GM19438 (cell line): Measurements from ENCODE around the gene VENTX.
A peak's percentile ranks its signal among the peaks of the same experiment; 100 is the strongest.
"Not testable (repeated sequence)": the region's sequence is repeated elsewhere in the genome, so short reads cannot be mapped to it uniquely, and the experiment has no call there.

ENCODE experiments used
- ATAC-seq: cut with Tn5 transposase; IDR thresholded peaks from one replicate; pipeline ENCODE4 v1.9.1; 2021; ENCODE audit warnings: low read depth; ENCODE audit not compliant: unreplicated experiment

The VENTX gene

DNA sequence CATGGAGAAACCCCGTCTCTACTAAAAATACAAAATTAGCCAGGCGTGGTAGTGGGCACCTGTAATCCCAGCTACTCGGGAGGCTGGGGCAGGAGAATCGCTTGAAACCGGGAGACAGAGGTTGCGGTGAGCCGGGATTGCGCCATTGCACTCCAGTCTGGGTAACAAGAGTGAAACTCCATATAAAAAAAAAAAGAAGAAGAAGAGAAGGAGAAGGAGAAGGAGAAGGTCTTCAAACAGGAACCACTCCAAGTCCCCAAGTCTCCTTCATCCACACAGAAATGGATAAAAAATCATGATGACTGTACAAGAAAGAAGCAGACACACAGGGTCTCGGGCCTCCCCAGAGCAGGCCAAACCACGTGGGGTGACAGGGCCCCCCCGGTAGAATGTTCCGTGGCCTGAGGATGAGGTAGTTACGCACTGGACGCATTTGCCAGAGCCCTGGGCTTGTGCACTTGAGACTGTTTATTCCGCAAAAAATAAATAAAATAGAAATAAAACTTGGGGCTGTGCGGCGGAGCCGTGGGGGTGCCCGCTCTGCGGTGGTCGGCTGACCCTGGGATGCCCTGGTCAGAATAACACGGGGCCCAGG is 15.8 kb downstream of the VENTX start:
- ATAC-seq: no peak

DNA sequence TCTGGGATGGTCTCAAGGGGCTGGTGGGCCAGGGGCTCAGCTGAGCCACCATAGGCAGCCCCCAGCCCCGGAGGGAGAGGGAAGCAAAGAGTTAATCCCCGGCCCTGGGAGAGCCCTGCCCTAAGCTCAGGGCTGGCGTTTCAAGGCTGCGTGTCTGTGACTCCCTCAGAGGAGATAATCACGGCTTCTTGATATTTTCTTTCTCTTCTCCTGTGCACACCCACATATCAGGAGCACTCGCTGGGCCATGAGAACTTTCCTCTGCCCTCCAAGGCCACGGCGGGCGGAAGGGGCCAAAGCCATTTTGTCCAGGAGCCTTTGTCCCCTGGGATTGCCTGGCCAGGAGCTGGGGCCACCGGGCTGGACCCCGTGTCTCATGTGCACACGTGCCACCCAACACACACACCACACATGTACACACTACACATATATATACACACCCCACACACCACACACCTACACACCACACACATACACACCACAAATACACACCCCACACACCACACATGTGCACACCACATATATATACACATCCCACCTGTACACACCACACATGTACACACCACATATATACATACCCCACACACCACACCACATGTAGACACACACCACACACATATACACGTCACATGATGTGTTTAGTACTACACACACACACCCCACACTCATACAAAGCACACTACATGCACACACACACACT is 16.9 kb downstream of the VENTX start:
- no peak for ATAC-seq

DNA sequence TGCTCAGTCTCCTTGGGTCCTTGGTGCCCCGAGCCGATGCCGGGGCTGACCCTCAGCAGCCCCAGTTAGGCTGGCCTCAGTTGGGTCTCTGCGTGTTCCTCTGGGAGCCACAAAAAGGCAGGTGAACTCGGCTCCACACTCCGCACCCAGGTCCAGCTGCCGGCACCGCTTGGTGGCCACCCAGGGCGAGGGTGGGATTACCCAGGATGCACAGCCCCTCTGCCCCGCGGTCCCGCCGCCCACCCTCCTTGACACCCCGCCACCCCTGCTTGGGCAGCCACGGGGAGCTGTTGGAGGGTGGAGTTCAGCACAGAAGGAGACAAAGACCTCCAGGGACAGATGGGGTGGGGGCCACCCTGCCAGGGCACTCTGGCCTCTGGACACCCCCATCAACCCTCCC is 17.7 kb downstream of the VENTX start:
- ATAC-seq: no peak

DNA sequence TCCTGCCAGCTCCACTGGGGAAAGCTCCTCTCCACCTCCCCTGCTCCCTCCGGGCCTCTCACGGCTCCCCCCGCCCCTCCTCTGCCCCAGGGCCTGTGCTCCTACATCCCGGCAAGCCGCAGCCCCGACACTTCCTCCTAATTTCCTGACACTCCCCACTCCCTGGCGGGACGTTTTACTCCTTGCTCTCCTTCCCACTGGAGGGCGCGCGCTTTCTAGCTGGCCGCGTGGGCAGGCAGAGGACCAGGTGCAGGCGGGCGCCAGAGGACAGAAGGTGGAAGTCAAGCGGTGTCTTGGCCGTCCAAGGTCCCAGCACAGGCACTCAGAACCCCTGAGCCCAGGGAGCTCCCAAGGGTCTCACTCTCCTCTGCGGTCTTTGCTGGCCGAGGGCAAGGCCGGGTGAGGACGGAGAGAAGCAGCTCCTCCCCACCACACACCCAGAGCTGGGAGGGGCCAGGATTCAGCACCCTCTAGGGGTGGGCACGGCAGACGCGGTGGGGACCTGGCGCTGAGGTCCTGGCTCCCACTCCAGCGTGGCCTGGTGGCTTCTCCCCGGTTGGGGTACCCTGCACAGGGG is 19.9 kb downstream of the VENTX start:
- peak; percentile 9 for ATAC-seq

DNA sequence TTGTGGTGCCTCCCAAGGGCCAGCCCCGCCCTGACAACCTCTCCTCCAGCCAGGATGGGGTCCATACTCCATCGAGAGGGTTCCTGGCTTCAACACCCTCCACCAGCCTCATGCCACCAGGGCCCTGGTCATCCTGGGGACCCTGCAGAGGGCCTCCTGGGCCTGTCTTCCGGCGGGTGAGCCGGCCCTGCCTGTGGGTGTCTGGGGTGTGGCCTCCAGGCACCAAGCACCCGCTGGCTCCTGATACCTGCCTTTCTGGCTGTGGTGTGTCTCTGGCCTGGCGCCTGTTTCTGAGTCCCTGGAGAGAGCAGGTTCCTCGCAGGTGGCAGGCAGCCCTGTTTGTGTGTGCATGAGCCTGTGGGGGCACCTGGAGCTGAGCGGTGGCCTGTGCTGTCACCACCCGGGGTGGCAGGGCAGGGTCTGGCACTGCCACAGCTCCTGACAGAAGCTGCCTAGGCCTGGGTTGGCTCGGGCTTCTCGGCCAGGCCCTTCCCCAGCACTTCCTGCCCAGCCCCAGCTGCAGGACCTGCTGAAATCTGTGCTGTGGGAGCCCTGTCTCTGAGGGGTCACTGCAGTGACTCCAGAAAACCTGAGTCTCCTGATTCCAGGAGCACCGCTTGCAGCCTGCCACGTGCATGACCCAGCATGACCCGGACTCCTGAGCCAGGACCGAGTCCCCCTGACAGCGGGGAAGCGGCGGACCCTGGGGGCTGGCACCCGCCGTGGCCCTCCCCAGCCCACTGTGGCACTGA is 20.6 kb downstream of the VENTX start:
- peak; percentile 24 for ATAC-seq

DNA sequence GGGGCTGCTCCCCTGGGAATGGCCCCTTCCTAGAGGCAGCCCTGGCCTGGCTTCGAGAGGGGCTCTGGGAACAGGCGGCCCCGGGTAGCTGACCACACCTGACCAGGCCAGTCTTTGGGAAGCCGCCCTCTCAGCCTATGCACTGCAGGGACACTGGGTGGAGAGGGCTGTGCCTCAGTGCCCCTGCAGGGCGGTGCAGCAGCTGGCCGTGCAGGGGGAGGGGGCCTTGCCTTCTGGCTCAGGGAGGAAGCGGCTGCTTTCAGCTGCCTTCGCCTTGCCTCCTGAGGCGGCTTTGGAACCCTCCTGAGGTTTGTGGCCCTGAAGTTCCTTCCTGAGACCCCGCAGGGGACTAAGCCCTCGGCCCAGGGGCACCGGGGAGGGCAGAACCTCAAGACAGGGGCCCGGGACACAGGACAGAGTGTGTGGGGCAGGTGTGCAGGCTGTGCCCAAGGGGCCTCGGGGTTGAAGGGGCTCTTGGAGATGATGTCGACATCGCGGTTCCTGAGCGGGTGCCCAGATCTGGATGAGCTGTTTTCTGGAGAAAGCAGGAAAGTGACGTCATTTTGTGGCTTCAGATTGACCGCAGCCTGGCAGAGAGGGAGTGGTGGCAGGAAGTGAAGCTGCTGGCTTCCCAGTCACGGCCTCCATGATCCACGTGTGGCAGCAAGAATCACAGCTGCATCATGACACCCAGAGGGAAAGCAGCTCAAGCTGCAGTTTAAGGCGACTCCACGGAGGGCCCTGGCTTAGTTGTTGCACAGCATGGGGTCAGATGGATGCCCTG is 21.4 kb downstream of the VENTX start:
- no peak for ATAC-seq

DNA sequence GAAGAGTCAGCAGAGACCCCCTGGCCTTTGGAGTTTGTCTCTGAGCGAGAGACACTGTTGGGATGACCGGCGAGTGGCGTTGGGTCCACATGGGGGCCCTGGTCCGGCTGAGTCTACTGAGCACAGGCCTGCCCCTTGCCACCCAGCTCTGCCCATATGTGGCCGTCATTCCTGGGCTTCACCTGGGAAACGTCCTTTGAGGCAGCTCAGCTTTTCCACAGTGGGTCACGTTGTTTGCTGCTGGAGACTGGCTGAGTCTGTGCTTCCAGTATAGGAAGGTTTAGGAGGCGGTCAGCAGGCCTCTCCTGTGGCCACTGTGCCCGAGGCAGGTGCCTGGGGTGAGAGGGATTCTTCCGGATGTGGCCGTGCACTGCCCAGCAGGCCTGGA is 21.9 kb downstream of the VENTX start:
- ATAC-seq: no peak

DNA sequence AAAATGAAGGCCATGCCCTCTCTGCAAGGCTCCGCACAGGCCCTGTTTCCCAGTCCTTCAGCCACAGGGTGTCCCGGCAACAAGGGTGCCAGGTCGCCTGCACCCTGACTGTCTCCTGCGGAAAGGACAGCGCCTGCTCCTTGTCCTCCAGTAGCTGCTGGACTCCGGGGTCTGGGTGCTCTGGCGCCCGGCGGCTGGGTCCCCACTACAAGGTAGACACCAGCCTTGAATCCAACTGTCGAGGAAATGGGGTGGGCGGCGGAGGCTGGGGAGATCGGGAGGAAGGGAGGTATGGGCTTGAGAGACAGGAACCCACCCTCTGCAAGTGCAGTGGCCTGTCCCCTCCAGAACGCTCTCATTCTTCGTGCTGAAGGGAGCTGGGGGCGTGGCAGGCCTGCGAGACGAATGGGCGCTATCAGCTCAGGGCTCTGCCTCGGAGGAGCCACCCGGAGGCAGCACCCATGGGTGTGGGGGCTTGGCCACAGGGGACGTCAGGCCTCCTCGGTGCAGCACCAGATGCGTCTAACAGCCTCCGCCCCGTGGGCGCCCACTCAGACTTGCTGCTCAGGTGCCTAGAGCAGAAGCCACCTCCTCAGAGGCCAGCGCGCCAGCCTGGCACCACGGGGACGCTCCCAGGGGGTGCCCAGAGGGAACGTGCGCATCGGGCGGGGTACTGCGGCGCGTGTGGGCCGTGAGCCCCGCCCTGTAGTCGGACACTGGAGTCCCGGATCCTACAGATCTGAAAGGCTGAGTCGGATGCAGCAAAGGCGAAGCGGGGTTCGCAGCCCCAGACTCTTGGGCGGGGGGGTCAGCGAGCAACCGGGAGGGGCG is 23.5 kb downstream of the VENTX start:
- peak; percentile 41 for ATAC-seq

DNA sequence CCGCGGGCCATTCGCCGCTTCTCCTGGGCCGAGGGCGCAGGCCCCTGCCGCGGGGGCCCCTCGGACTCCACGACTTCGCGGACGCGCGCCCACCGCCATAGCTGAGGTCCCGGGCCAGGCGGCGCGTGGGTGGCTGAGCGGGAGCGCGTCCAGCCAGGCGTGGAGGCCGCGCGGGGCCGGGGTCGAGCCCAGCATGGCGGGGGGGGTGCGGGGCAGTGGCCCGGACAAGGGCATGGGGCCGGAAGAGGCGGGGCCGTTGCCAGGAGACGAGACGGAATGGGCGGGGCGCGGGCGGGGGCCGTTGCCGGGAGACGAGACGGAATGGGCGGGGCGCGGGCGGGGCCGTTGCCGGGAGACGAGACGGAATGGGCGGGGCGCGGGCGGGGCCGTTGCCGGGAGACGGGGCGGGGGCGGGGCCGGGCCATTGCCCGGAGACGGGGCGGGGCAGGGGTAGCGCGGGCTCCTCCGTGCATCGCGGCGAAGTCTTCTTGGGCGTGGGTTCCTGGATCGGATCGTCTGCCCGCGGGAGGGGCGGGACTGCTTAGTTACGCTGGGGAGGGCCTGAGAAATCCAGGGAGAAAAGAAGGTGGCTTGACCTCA is 24.2 kb downstream of the VENTX start:
- peak; percentile 46 for ATAC-seq

DNA sequence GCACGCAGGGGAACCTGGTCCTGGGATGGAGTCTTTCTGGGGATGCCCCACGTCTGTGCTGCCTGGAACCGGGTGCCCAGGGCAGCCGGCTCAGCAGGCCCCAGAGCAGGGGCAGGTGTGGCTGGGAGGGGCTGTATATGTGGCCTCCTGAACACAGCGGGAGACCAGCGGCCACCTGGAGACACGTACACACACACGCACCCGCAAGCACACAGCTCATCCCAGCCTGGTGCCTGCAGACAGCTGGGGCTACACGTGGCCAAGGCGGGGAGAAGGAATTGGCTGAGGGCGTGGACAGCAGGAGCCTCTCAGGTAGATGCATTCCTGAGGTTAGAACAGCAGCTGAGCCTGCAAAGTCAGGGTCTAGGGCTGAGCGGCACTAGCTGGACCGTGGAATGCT is 25.0 kb downstream of the VENTX start:
- no peak for ATAC-seq

DNA sequence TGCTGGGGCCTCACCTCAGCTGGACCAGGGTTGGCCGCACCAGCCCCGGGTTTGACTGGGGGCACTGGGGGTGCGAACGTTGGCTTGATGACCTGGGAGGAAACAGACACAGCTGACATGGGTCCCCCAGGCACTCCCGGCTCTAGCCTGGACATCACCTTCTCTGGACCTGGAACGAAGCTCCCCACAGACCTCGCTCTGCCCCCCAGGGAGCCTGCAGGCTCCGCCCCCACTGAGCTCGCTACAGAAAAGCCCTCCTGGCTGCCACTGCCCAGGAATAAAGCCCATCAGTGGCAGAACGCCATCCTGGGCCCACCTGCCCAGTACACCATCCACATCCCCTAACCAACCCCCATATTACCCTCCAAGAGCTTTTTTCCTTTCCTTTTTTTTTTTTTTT is 26.0 kb downstream of the VENTX start:
- no peak for ATAC-seq

DNA sequence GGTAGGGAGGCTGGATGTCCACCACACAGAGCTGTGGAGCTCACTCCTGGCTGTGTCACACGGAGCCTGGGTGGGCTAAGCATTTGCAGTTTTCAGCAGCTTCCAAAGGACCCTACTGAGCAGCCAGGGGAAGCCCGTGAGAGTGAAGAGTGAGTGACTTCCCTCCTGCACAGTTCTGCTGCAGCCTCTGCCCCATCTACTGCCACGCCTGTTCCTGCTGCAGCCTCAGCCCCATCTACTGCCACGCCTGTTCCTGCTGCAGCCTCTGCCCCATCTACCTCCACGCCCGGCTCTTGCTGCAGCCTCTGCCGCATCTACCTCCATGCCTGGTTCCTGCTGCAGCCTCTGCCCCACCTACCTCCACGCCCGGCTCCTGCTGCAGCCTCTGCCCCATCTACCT is 26.8 kb downstream of the VENTX start:
- ATAC-seq: no peak

DNA sequence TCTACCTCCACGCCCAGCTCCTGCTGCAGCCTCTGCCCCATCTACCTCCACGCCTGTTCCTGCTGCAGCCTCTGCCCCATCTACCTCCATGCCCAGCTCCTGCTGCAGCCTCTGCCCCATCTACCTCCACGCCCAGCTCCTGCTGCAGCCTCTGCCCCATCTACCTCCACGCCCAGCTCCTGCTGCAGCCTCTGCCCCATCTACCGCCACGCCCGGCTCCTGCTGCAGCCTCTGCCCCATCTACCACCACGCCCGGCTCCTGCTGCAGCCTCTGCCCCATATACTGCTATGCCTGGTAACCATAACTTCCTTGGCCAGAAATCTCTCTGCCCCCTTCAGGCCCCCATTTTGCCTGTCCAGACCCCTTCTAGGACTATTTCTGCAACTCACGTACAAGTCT is 27.4 kb downstream of the VENTX start:
- not testable (repeated sequence) for ATAC-seq

DNA sequence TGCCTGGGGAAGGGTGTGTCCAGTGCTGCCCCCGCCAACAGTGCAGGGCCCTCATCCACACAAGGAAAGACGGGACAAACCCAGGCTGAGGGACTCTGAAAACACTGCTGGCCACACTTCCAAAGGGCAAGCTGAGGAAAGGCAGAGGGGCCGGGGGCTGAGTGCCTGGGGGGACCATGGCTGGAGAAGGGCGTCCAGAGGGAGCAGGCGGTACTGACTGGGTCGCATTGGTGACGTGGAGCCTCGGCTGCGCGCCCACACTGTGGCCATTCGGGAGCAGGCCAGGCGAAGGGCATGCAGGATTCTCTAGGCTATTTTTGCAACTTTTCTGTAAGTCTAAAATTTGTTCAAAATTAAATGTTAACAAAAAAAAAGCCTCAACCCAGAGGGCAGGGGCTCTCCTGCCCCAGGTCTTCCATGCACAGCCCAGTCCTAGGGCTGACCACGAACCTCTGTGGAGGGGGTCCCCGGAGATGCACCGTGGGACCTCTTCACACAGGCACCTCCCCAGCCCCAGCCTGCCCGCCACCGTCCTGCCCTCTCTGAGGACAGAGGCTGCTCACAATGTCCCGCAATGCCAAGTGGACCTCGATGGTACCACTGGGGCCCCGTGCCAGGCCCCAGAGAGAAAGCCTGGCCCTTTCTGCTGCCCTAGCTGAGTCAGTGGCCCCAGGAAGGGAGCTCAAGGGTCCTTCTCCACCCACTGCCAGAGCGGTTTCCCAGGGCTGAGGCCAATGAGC is 28.6 kb downstream of the VENTX start:
- ATAC-seq: no peak

DNA sequence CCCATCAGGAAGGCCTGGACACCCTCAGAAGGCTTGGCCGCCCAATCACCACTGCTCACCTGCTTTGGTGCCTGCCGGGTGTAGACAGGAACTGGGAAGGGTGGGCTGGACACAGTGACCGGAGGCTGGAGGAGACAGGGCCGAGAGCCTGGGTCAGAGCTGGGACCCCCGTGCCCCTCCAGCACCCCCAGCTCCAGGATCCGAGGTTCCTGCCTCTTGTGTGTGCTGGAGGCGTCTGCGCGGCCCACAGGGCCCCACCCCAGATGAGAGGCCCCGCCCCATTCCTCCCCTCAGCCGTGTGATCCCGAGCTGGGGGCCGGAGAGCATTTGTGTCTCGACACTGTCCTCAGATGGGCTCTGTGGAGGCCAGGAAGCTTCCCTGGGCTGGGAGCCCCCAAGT is 29.6 kb downstream of the VENTX start:
- ATAC-seq: no peak

DNA sequence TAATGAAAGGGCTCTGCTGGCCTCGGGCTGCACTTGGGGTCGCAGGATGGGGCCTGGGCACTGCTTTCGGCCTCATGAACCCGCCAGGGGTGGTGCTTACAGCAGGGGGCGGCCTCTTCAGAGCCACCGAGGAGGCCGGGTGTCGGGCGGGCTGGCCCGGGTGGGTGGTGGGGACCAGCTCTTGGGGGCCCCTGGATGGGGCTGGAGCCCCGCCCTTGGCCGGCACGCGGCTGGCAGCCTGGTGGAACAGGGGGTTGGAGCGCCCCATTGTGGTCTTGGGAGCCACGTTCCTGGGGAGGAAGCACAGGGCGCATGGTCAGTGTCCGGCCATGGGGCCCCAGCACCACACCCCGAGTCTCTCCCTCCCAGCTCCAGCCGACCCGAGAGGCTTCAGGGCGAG is 30.2 kb downstream of the VENTX start:
- no peak for ATAC-seq

DNA sequence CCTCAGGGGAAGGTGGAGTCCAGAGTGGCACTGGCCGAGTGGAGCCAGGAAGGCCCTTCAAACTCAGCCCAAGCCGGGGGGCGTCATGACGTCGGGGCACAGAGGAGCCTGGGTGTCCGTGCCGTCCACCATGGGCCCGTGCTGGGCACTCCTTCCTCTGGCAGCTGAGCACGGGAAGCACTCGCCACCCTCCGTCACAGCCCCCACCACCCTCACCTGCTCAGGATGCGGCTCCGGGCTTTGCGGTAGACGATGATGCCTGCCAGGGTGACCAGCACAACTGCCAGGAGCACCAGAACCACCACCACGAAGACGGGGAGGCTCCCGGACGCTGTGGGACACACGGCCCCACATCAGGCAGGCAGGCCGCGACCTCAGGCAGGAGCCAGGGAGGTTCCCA is 30.9 kb downstream of the VENTX start:
- ATAC-seq: no peak

DNA sequence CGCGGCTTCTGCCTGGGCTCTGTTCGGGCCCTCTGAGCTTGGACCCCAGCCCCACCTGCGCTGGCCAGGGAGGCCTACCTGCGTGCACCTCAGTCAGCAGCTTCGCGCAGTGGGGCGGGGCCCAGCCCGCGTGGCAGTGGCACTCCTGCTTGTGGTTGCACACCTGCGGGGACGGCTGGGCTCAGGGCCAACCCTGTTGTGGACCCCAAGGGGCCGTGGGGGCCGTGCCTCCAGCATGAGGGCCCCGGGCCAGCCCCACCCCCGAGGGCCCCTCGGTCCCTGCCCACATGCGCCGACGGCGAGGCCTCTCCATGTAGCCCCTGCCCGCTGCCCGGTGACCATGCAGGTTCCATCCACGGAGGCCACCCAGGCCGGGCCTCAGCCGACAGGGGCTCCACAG is 31.7 kb downstream of the VENTX start:
- no peak for ATAC-seq

DNA sequence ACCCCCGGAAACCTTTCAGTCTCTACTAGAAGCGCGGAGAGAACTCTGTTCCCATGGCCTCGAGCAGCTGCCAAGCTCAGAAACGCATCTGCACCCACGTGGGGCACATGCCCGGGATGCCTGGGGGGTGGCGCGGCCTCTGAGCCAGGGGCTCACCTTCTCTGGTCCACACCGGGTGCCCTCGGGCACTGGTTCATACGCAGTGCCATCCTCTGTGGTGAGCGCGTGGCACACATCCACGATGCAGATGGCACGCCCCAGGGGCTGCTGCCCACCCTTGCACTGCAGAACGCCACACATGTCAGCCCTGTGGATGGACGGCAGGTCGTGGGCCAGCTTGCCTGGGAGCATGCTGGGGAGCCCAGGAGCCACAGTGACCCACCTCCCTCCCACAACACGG is 32.5 kb downstream of the VENTX start:
- ATAC-seq: no peak
